SJSA1 (cell line): Measurements from ENCODE around the gene CDC42SE2. TPM values are rescaled to one million over a fixed set of nuclear protein-coding genes. Genes with fewer than 3 reads are reported as not detected.

ENCODE experiments used
- DNase-seq, 2 experiments: peaks; one replicate each; pipeline ENCODE4 v3.0.0-alpha.2; 2015 to 2020; ENCODE audit warnings: low spot score in 2 of 2, low read depth in 1 of 2
- H3K27ac ChIP-seq: fragments of 250-450 bp; sonication (Bioruptor Pico); 2 replicates; pipeline ENCODE4 v1.5.1; 2020; ENCODE audit warnings: mild to moderate bottlenecking, moderate library complexity
- H3K27me3 ChIP-seq: fragments of 250-450 bp; sonication (Bioruptor Pico); replicated peaks from 2 replicates; pipeline ENCODE4 v1.5.1; 2020; ENCODE audit warnings: mild to moderate bottlenecking, moderate library complexity
- H3K36me3 ChIP-seq: fragments of 250-450 bp; sonication (Bioruptor Pico); 2 replicates; pipeline ENCODE4 v1.5.1; 2020; ENCODE audit warnings: mild to moderate bottlenecking
- H3K4me1 ChIP-seq: fragments of 250-450 bp; sonication (Bioruptor Pico); replicated peaks from 2 replicates; pipeline ENCODE4 v1.6.1; 2021; ENCODE audit warnings: mild to moderate bottlenecking
- H3K4me3 ChIP-seq: fragments of 250-450 bp; sonication (Bioruptor Pico); 2 replicates; pipeline ENCODE4 v1.5.1; 2020; ENCODE audit warnings: mild to moderate bottlenecking
- H3K9me3 ChIP-seq: fragments of 250-450 bp; sonication (Bioruptor Pico); replicated peaks from 2 replicates; pipeline ENCODE4 v1.5.1; 2020; ENCODE audit warnings: mild to moderate bottlenecking
- total RNA-seq: library from RNA; depleted of rRNA; stranded (reverse); fragments of >200 nt; shearing (Covaris generic); gene quantifications from 2 replicates; pipeline ENCODE4 v1.2.3, GENCODE V29; 2014

The CDC42SE2 gene
- total RNA-seq, 1 experiment from 2014 or later, result 66.2 TPM

DNA sequence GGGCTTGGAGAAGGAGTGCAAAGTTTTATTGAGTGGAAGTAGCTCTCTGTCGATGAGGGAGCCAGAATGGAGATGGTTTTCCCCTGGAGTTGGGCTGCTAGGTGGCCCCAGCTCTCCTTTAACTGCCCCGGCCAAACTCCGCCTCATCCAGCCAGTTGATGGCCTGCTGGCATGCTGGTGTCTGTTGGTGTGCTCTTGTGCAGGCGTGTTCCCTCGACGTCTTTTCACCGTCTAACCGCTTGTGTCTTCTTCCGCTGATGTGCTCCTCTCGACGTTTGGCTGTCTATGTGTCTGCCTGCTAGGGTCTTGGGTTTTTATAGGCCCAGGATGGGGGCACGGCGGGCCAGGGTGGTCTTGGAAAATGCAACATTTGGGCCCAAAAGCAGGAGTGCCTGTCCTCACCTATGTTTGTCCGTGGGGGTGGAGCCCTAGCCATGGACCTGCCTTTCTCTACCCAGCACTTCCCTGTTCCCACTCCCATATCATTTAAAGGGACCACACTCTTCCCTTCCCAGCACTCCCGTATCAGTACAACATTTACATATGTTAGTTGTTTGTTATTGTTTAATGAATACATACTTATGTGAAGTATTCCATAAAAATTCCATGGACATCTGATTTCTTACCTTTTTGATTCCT is 97.9 kb downstream of the CDC42SE2 start:
- peaks cover 13% of the 10 kb centered on the region for H3K4me1 ChIP-seq
- no peak for DNase-seq
- no peaks in the 10 kb centered on the region for H3K27me3 ChIP-seq
- H3K4me3 ChIP-seq, result no peak overlapping the region
- no peak overlapping the region for H3K27ac ChIP-seq
- H3K9me3 ChIP-seq, result no peaks in the 10 kb centered on the region
- peaks cover 23% of the 10 kb centered on the region for H3K36me3 ChIP-seq

DNA sequence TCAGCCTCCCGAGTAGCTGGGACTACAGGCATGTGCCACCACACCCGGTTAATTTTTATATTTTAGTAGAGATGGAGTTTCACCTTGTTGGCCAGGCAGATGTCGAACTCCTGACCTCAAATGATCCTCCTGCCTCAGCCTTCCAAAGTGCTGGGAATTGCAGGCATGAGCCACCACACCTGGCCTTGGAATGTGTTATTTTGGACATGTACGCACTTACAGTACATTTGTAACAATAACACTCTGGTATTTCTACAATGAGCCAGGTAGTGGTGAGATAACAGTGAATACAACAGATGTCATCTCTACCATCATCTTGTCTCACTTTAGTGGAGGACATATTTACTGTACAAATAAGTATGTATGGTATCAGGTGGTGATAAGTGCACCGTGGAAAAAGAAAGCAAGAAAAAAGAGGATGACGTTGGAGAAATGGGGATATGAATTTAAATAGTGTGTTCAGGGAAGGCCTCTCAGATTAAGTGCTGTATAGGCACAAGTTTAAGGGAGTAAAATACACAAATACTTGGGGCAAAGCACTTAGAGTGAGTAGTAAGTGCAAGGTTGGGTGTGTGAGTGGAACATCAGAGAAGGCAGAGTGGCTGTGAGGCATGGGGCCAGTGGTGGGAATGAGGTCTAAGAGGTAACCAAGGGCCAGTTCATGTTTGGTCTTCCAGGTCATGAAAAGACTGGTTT is 100.1 kb downstream of the CDC42SE2 start:
- no peak for DNase-seq
- H3K27me3 ChIP-seq, result no peaks in the 10 kb centered on the region
- H3K4me3 ChIP-seq, result no peak overlapping the region
- H3K27ac ChIP-seq, result no peak overlapping the region
- peaks cover 27% of the 10 kb centered on the region for H3K36me3 ChIP-seq
- H3K9me3 ChIP-seq, result no peaks in the 10 kb centered on the region
- H3K4me1 ChIP-seq, result peaks cover 13% of the 10 kb centered on the region

DNA sequence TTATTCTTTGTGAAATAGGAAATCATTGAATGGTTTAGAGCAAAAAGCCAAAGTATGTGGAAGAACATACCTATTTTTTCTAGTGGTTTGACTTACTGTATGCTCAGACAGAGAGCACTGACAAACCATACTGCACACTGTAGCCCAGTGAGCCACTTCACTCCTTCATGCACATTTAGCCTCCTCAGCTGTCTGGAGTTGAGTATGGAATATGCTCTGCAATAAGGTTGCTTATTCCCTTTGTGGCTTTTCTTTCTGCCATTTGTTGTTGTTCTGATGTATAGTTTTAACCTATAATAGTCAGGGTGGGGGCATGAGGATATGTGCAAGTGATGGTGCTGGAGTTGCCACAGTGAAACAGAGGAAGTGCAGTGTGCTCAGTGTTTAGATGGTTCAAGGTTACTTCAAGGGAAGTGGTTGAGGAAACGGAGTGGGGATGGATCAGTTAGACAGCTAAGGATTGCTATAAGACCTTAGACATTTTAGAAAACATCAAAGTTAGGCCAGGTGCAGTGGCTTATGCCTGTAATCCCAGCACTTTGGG is 100.7 kb downstream of the CDC42SE2 start:
- Histone ChIP-seq H3K9me3 (no peaks in the 10 kb centered on the region), H3K27me3 (no peaks in the 10 kb centered on the region), H3K27ac (no peak overlapping the region), H3K36me3 (peaks cover 23% of the 10 kb centered on the region), H3K4me3 (no peak overlapping the region), H3K4me1 (peaks cover 13% of the 10 kb centered on the region)
- DNase-seq, result no peak

DNA sequence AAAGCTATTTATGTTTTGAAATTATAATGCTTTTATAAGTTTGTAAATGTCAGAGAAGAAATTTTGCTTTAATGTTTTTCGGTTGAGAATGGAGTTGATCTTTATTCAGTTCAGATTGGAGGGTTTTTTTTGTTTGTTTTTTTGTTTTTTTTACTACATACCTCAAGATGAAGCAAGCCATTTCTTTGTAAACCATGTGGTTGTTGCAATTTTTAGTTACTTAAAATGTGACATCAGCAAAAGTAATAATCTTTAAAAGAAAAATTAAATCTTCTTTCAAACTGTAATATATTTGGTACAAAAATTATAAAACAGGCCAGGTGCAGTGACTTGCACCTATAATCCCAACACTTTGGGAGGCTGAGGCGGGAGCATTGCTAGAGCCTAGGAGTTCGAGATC is 102.6 kb downstream of the CDC42SE2 start:
- Histone ChIP-seq H3K4me3 (no peak overlapping the region), H3K36me3 (peaks cover 9% of the 10 kb centered on the region), H3K27me3 (no peaks in the 10 kb centered on the region), H3K27ac (no peak overlapping the region), H3K9me3 (no peaks in the 10 kb centered on the region), H3K4me1 (peaks cover 13% of the 10 kb centered on the region)
- no peak for DNase-seq

DNA sequence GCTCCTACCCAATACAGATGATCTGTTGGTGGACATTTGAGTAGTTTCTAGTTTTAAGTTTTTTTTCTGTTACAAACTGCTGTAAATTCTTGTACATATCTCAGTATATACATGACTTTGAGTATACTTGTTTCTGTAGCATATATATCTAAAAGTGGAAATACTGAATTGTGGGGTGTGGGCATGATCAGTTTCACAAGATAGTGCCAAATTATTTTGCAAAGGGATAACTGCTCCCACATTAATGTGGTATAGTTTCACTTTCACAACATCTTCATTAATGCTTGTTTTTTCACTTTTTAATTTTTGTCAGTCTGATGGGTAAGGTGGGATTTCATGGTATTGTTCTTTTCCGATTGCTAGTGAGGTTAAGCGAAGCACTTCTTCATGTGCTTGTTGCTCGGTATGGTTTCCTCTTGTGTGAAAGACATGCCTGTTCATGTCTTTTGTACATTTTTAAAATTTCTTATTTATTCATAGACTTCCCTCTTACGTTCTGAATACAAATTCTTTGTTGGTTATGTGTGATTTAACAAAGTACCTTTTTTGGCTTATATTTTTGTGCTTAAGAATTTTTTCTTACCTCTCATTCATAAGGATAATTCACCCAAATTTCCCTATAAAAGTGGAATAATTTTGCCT is 103.5 kb downstream of the CDC42SE2 start:
- H3K27ac ChIP-seq, result no peak overlapping the region
- H3K27me3 ChIP-seq, result no peaks in the 10 kb centered on the region
- peaks cover 13% of the 10 kb centered on the region for H3K4me1 ChIP-seq
- no peak overlapping the region for H3K4me3 ChIP-seq
- no peak for DNase-seq
- H3K36me3 ChIP-seq, result peaks cover 9% of the 10 kb centered on the region
- no peaks in the 10 kb centered on the region for H3K9me3 ChIP-seq

DNA sequence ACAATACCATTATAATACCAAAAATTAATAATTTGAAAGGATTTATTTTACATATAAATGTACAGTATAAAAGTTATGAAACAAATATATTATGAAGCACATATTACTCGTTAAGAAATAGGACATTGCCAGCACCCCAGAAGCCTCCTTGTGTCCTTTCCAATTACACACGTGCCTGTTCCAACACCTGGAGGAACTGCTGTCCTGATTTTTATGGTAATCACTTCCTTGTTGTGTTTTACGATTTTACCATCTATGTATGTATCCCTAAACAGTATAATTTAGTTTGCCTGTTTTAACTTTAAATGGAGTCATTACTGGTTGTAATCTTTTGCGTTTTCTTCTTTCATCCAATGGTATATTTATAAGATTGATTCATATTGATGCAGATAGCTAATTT is 105.0 kb downstream of the CDC42SE2 start:
- Histone ChIP-seq H3K36me3 (peaks cover 8% of the 10 kb centered on the region), H3K4me1 (peaks cover 13% of the 10 kb centered on the region), H3K4me3 (no peak overlapping the region), H3K27ac (no peak overlapping the region), H3K27me3 (no peaks in the 10 kb centered on the region), H3K9me3 (no peaks in the 10 kb centered on the region)
- DNase-seq, result no peak

DNA sequence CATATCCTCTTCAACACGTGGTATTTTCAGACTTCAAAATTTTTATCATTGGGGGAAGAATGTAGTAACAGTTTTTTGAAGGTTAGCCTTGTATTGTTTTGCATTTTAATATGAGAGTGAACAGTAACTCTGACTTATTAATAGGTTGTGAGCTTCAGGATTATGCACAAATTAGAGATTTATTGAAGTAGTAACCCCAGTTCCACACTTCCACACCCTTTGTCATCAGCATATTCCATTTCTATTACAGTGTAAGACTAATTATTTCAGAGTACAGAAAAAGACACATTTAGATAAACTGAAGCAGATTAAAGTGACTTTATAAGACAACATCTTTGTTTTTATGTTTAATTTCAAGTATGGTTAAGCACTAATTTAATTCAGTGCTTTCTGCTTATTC is 105.7 kb downstream of the CDC42SE2 start:
- no peak for DNase-seq
- peaks cover 4% of the 10 kb centered on the region; the same call in 1 of the 2 replicates for H3K36me3 ChIP-seq
- no peaks in the 10 kb centered on the region for H3K27me3 ChIP-seq
- no peaks in the 10 kb centered on the region for H3K9me3 ChIP-seq
- peaks cover 13% of the 10 kb centered on the region for H3K4me1 ChIP-seq
- no peak overlapping the region for H3K27ac ChIP-seq
- H3K4me3 ChIP-seq, result no peak overlapping the region

DNA sequence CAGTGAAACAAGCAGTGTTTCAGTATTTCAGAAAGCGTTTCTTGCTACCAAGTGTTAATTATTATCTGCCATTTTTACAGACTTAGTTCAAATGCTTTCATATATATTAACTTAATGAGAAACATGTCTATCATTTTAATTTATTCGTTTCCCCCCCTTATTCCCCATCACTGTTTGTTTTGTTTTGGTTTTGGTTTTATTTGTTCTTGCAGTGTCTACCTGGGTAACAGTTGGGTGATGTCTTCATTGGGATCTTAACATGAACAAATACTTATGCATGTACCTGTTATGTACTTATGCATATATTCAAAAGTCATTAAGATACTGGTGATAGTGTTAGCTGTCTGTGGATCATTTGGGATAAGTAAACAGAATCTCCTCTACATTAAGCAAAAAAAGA is 108.0 kb downstream of the CDC42SE2 start:
- Histone ChIP-seq H3K4me3 (no peak overlapping the region), H3K27me3 (no peaks in the 10 kb centered on the region), H3K4me1 (peaks cover 9% of the 10 kb centered on the region), H3K9me3 (no peaks in the 10 kb centered on the region), H3K27ac (no peak overlapping the region), H3K36me3 (peaks cover 4% of the 10 kb centered on the region; the same call in 1 of the 2 replicates)
- no peak for DNase-seq

DNA sequence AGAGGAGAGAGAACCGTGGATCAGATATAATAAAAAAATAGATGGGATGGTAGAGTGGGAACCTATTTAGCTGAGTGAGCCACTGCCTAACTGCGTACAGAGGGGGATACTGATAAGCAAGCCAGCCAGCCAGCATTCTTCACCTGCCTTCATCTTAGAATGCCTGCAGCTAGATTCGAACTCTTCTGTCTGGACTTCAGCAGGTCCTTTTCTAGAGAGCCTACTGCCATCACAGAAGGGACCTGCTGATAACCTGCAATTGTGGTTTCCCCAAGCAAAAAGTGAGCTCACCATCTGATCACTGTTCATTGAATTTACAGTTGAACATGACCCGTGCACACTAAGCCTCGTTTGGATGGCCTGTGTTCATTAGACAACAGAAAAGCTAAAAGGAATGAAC is 109.4 kb downstream of the CDC42SE2 start:
- no peaks in the 10 kb centered on the region for H3K36me3 ChIP-seq
- H3K27ac ChIP-seq, result no peak overlapping the region
- H3K4me1 ChIP-seq, result peaks cover 18% of the 10 kb centered on the region
- no peak overlapping the region for H3K4me3 ChIP-seq
- H3K27me3 ChIP-seq, result no peaks in the 10 kb centered on the region
- no peaks in the 10 kb centered on the region for H3K9me3 ChIP-seq
- no peak for DNase-seq

DNA sequence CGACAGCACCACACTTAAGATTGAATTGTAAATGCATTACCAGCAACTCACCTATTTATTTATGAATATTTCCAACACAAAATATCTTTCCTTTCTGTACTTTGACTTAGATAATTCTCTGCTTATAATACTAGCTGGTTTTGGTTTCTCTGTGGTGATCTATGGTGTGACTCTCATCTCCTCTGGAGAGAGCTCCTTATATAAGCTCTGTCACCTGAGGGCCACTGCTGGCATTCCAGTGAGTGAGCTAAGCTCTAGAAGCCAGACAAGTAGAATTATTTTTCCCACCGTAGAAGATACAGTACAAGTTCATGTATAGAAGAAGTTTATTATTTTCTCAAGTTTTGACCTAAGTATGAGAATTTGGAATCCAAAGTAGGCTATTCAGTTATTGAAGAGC is 111.5 kb downstream of the CDC42SE2 start:
- DNase-seq, result no peak
- H3K4me3 ChIP-seq, result no peak overlapping the region
- H3K27ac ChIP-seq, result no peak overlapping the region
- no peaks in the 10 kb centered on the region for H3K27me3 ChIP-seq
- peaks cover 39% of the 10 kb centered on the region for H3K4me1 ChIP-seq
- no peaks in the 10 kb centered on the region for H3K9me3 ChIP-seq
- H3K36me3 ChIP-seq, result no peaks in the 10 kb centered on the region

DNA sequence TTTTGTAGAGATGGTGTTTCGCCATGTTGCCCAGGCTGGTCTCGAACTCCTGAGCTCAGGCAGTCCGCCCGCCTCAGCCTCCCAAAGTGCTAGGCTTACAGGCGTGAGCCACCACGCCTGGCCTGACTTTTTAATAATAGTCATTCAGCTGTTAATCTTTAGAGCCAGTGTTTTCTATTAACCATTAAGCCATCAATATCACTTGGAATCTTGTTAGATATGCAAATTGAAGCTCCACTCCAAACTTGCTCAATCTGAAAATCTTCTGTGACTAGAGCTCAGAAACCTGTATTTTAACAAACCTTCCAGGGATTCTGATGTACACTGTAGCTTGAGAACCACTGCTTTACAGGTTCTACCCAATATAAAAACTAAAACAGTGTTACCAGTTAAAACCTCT is 113.5 kb downstream of the CDC42SE2 start:
- Histone ChIP-seq H3K4me1 (peaks cover 45% of the 10 kb centered on the region), H3K4me3 (no peak overlapping the region), H3K9me3 (no peaks in the 10 kb centered on the region), H3K36me3 (no peaks in the 10 kb centered on the region), H3K27me3 (no peaks in the 10 kb centered on the region), H3K27ac (peak overlapping the region; percentile 94)
- DNase-seq, result no peak

DNA sequence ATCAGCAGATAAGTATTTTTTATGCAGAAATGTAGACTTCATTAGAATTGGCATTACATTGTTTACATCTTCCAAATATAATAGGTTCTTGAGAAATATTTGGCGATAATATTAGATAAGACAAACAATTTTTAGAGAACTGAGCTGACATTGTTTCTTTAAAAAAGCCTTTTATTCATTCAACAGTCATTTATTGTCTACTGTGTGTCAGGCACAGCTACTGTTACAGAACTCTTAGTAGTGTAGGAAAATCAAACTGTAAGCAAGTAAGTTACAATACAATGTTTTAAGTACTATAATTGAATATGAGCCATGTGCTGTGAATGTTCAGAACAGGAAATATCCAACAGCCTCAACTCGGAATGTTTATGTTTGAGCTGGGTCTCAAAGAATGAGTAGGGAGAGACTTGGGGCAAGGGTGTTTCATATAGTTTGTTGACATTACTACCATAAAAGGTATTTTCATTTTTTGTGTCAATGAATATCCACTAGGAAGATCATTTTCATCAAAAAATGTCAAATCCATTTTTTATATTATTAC is 114.0 kb downstream of the CDC42SE2 start:
- Histone ChIP-seq H3K36me3 (no peaks in the 10 kb centered on the region), H3K4me3 (no peak overlapping the region), H3K4me1 (peaks cover 47% of the 10 kb centered on the region), H3K27ac (peak overlapping the region; percentile 94), H3K27me3 (no peaks in the 10 kb centered on the region), H3K9me3 (no peaks in the 10 kb centered on the region)
- DNase-seq, result peak in 1 of 2 experiments; percentile 69

DNA sequence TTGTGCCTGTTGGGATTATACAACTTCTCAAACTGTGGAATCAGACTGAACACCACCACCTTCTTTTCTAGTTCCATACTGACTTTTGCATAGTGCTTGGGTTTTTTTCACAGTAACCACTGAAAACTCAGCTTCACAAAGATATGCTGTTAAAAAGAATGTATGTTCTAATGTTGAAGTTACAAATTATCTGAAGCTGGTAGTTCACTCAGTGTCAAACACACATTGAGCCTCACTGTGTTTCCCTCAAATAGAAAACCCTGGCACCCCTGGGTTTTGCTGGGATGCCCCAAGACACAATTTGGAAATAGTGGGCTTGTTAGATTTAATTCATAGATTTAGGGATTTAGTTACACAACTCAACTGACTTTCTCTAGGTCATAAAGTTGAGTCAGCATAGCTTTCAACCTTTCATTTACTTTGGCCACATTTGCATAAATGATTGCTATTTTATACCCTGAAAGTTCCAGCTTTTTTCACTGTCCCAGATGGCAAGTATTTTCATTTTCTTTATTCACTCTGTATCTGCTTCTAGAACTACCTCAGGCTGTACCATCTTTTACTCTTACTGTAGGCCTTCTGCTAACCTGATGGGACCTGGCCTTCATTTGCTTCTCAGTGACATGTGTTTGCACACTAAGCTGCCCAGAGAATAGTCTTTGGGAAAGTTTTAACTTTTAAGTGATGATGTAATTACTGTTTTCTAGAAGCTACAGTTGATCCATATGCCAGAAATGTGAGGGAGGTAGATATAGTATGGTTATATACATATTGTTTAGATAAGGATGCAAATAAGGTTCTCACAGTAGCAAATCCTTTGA is 115.1 kb downstream of the CDC42SE2 start:
- DNase-seq, result peak in 1 of 2 experiments; percentile 49

More for the DNA sequence above, 115.1 kb downstream of the CDC42SE2 start:
- no peaks in the 10 kb centered on the region for H3K27me3 ChIP-seq
- no peaks in the 10 kb centered on the region for H3K9me3 ChIP-seq
- peaks cover 47% of the 10 kb centered on the region for H3K4me1 ChIP-seq
- H3K36me3 ChIP-seq, result no peaks in the 10 kb centered on the region; the same call in 1 of the 2 replicates
- peak overlapping the region; percentile 94 for H3K27ac ChIP-seq
- H3K4me3 ChIP-seq, result no peak overlapping the region
